ENCODE measurements around the gene SUSD2.
"Not testable (repeated sequence)": the region's sequence is repeated elsewhere in the genome, so short reads cannot be mapped to it uniquely, and the experiment has no call there.

Gene SUSD2

GRCh38 chr22:24238101-24238694, 56.9 kb downstream of the SUSD2 start:
- H3K27ac Mint-ChIP-seq; H3K4me3 Mint-ChIP-seq; H3K27me3 Mint-ChIP-seq; H3K36me3 Mint-ChIP-seq; H3K9me3 Mint-ChIP-seq; DNase-seq; ATAC-seq (replicated peaks): not testable (repeated sequence)
- peaks cover 7 to 12% of the 10 kb centered on the region in 2 donors for H3K4me1 Mint-ChIP-seq

Data from stimulated activated naive B cell treated with anti-CD40 and anti-IgM and Interleukin-4, amounts not matched to agents 10 μg/mL and 1 μg/mL and 100 μg/mL, for 72 hours (primary cell).